DMS114 treated with DMSO at 0.1 percent for 48 hours (cell line): ENCODE measurements around the gene RAMP1.

Source experiments
- DNase-seq: peaks from one replicate; lab custom pipeline; 2025; ENCODE audit not compliant: unreplicated experiment; lab: John Stamatoyannopoulos, UW

The RAMP1 gene

DNA sequence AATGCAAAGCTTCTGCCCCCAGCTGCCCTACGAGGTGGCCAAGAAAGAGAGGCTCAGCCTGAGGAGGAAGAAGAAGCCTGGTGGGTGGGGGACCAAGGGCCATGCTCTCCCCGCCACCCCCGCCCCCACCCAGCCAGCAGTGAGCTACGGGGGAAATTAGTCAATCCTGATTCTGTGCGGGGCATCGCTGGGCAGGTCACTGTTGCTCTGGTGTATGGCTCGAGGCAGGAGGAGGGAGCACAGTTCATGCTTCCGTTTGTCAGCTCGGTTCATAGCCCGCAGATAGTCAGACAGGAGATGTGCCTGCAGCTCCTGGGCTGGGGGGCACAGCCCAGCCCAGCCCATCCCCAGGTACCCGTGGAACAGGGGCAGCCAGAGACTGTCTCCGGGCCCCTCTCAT lies 17.1 kb downstream of the RAMP1 start:
- DNase-seq = no peak

DNA sequence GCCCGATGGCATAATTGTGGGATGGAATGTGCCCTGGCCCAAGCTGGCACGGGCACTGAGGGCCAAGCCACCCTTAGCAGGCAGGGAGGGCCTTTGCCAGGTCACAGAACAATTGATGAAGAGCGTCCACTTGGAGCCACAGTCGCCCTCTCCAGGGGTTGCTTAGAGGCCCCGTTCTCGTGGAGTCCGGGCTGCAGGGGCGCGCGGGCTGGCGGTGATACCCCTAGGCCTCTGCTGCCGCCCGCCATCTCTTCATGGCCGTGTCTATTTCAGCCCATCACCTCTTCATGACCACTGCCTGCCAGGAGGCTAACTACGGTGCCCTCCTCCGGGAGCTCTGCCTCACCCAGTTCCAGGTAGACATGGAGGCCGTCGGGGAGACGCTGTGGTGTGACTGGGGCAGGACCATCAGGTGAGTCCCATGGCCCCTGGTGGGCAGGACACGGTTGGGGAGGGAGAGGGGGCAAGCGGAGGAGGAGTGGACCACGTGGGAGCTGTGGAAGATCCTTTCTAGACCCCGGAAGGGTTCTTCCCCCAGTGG lies 17.6 kb downstream of the RAMP1 start:
- DNase-seq = no peak

DNA sequence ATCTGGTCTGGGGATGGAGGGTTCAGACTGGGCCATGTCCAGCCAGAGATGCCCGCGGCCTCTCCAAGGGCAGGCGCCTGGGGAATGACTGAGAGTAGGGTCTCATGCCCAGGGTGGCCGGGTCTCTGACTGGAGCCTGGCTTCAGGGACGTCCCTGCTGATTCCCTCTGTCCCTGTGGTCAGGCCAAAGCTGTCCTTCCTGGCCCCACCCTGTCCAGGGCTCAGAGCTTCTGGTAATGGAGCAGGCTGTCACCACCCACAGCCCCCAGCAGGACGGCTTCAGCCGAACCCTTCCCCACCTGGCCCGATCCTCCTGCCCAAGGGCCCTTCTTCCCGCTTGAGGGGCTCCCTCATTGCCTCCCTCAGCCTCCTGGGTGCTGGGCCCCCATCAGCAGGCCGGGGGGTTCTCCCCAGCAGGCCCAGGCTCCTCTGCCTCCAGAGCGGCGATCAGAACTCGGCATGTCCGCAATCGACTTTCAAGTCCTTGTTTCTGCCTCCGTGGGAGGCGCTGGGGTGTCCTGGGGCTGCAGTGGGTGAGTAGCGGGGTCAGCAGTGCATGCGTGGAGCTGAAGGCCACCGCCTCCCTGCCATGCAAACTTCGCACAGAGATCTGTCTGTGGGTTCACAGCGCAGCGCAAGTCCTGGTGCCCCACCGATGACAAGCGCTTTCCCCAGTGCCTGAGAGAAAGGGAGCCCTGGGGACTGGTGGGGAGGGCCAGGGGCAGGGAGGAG lies 18.3 kb downstream of the RAMP1 start:
- no peak for DNase-seq

DNA sequence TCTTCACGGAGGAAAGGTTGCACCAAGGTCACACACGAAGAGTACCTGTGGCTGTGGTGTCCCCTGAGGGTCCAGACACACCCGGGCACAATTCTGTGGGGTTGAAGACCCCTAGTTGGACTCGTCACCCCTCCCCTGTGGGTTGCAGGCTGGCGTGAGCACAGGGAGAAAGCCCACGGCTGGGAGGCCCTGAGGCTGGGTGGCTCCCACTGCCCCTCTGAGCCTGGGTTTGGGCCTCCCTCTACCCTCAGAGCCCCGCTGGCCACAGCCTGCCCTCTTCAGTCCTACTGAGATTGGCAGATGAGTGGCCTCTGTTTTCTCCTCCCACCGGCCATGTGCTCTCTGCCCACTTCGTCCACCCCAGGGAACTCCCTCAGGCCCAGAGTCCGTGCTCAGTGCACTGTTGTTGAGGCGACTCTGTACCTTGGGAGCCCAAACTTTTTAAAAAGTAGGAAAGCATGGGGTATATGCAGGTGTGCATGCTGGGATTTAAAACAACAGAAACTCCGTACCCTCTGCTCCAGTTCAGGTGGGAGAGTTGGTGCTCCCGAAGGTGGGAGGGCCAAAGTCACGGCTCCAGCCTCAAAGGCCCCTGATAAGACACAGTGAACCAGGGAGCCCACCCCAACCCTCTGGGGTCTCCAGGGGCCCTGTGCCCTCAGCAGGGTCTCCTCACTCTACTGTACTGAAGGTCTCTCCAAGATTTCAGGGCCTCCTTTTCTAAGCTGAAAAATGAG lies 19.1 kb downstream of the RAMP1 start:
- no peak for DNase-seq

DNA sequence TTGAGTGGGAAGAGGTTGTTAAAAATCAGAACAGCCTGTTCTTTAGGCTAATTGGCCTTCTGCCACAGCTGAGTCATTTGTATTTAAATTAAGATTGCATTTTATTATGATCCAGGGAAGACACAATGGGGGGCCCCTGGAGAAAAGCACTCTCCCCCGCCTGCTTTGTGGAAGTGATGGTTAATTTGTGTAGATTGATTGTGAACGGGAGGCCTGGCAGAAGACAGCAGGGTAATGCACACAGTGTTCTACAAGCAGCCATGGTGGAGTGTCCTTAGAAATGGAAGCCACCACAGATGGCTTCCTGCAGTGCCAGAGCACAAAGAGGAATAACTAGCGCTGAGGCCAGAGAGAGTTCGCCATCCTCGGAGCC lies 19.6 kb downstream of the RAMP1 start:
- DNase-seq = no peak

DNA sequence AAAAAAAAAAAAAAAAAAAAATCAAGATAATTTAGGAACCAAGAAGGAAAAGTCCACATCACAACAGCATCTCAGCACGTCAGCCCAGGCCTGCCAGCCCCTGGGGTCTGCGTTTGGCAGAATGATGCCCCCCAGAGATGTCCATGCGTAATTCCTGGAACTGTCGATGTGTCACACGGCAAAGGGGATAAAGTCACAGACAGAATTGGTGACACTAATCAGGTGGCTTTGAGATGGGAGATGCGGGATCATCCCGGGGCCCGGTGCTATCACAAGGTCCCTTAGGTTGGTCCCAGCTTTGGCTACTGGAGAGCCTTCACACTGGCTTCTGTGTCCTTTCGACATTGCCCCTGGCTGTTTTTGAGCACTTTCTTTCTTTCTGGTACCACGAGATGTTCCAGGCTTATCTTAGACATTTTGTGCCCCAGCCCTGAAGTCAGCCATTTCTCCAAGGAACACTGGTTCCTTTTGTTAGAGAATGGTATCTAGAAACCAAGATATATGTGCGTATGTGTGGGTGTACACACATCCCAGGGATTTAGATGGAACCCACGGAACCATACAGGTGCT lies 20.7 kb downstream of the RAMP1 start:
- DNase-seq = no peak

DNA sequence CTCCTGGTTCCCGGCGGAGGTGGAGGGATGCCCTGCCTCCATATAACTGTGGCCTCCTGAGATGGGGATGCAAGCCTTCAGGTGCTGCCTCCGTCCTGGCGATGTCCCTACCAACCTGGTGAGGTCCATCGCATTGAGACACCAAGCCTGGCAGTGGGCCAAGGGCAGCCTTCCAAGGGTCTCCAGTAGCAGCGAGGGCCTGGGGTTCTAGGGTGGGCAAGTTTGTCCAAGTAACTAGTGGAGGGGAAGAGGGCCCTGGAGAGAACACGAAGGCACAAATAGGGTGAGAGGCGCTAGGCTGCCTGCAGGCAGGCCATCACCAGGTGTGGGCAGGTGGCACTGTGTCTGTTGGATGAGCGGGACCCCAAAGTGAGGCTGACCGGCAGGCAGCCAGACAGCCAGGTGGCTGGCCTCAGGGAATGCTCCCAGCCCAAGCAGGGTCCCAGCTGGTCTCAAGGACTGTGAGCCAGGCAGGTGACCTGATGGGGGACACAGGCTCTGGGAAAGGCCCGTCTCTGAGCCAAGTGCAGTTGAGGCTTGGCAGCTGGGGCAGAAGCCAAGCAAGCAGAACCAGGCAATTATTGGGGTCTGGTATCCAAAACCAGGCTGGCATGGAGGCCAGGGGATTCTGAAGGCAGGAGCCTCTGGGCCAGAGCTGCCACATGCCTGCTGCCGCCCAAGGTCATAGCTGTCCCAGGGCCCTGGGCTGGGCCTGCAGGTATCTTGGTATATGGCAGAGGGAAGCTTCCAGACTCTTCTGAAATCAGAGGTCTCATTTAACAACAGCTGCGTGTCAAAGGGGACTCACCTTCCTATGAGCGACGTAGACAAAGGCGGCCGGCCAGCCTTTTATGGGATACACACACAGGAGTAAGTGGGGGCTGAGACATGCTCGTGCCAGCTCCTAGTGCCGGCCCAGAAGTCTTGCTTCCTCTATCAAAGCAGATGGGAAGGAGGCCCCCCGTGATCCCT lies 23.4 kb downstream of the RAMP1 start:
- no peak for DNase-seq

DNA sequence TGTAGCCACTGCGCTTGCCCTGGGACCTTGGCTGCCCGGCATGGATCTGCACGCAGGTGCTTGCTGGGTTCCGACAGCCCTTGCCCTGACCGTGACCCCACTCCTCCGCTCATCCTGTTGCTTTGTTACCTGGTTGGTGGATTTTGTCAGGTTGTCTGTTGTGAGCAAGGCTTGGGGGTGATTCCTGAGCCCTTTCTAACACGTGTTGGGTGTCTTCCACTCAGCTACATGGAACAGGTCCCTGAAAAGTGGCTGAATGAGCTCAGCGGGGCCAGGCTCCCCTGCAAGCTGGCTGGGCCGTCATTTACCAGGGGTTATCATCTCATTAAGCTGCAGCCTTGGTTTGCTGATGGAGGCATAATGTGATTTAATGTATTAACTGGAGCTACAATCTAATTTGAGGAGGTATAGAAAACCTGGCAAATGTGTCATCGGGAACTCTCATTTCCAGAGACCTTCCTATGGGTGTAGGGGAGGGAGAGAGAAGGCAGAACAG lies 24.6 kb downstream of the RAMP1 start:
- DNase-seq = no peak

DNA sequence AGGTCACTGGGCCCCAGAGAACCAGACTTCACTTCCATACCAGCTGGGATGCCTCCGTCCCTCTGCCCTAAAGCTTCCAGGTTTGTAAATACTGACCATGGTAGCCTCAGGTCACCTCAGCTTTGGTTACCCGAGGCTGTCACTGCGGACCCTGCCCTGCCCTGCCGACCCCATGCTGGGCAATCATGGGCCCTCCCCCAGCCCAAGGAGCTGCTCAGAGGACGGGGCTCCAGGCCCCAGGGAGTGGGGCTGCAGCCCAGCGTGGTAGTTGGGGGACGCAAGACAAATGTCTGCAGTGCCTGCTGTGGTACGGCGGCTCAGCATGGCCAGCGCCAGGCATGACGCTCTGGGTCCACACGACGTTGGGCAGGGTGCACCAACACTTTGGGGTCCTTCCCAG lies 25.3 kb downstream of the RAMP1 start:
- DNase-seq = no peak

DNA sequence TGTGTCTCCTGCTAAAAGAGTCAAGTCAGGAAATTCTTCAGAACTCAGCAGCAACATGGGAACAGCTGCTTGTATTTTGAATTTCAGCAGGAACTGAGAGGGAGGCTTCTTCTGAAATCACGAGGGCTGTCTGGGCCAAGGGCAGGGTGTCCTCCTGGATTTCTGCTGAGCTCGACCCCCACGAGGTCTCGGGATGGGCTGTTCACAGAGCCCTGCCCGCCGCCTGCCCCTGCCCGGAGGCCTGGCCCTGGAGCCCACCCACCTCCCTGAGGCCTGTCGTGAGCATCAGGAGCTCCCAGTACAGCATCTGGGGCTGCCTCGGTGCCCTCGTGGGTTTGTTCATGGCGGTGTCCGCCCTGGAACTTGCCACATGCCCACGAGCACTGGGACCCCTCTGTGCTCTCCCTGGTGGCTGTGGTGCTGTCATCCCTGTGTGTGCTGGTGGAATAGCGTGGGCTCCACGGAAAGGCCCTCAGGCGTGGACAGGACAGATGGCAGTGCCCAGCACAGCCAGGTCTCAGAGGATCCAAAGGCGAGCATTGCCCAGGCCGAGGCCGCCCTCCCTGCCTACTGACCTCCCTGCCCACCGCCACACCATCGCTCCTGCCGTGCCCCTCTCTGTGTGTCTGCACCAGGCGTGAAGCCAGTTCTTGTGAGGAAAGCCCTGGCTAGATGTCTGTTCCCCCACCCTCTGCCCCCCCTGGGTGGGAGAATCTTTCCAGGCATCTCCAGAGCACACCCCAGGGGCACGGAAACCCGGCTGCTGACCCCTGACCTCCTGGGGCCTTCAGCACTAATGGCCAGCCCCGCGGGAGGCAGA lies 25.9 kb downstream of the RAMP1 start:
- DNase-seq = no peak

DNA sequence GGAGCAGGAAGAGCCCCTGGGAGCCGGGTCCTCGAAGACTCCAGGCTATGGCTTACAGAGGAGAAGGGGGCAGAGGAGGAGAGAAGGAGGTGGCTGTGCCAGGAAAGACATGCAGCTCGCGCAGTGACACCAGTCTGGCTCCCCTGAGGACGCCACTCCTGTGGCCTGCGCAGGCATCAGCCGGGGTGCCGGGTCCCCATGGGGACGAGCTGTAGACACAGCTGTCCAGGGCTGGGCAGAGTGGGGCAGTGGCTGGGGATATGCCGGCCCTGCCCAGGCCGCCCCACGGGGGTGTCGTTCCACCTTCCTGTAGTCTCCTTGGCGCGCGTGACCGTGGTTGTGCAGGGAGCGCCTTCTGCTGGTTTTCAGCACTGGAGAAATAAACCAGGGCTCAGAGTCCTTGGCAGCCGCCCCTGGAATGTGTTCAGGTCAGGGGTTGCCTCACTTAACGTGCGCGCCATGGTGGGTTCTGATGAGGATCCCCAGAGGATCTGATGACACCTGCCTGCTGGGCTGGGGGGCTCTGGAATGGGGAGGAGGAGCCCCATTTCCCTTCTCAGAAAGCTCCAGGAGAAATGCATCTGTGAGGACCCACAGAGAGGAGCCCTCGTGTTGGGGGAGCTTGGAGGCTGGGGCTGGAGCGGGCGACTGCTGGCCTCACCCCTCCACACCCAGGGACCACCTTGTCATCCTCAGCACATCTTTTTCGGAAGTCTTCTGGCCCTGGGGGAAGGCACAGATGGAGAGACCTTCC lies 26.7 kb downstream of the RAMP1 start:
- DNase-seq = no peak

DNA sequence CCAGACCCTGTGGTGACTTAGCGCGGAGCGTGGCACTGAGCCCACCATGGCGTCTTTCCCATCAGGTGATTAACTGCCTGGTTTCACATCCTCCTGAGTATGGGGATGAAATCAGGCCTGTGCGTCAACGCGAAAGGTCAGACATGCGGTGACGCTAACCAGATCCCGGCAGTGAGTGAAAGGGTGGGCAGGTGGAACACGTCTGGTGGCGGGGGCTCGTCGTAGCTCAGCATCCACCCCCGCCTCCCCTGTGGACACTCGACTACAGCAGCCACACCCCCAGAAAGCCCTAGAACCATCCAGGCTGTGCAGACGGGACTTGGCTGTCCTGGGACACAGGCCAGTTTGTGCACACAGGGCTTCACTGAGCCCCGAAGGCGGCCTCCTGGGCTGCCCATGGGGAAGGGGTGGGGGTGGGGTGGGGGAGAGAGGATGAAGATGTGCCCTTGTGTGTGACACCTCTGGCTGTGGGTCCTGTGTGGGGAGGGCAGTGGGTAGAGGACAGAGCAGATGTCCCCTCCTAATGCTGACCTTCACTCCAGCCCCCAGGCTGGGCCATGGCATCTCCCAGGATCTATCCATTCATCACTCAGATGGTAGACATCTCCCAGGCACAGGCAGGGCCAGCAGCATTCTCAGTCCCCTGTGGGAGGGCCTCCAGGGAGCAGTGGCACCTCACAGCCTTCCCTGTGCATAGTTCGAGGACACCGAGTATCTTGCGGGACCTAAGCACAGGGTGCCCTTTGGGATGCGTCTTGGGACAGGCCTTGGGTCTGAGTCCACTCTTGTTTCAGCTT lies 27.5 kb downstream of the RAMP1 start:
- DNase-seq = no peak

DNA sequence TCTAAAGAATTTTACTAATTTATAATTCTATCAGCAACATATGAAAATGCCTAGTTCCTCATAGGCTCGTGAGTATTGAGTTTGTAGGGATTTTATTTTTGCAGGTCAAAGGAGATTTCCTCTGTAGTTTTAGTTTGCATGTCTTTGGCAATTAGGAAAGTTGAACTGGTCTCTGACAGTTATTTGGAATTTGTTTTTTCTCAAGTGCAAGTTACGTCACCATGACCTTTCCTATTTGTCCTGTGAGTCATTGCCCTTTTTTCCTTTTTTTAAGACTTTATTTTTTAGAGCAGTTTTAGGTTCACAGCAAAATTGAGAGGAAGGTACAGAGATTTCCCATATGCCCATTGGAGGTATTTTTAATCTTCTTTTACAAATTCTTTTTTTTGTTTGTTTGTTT lies 29.0 kb downstream of the RAMP1 start:
- DNase-seq = no peak

DNA sequence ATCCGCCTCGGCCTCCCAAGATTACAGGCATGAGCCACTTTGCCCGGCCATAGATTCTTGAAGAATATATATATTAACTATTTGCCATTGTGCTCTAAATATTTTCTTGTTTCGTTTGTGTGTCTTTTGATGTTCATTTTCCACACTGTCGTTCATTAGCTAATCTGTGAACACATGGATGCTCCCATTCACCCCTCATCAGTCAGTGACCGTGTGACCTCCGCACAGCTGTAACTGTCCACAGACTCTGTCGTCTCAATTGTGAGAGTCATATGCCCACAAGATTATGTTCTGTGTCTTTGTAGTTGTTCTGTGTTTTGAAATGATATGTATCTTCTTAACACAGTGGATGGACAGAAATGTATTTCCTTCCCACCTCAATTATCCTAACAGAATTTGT lies 29.6 kb downstream of the RAMP1 start:
- no peak for DNase-seq

DNA sequence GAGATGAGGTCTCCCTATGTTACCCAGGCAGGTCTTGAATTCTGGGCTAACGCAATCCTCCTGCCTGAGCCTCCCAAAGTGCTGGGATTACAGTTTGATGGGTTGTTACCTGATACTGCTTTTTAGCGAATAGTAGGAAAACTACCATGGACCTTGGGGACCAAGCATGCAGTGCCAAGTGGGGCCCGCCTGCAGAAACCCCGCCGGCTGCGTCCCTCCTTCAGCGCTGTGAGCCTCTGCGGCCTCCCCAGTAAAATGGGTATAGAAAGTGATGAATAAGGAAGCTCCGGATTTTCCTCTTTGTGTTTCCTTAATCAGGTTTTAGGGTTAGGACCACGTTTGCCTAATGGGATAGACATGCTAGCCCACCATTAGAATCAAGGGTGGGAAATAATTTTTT lies 30.4 kb downstream of the RAMP1 start:
- DNase-seq = no peak

DNA sequence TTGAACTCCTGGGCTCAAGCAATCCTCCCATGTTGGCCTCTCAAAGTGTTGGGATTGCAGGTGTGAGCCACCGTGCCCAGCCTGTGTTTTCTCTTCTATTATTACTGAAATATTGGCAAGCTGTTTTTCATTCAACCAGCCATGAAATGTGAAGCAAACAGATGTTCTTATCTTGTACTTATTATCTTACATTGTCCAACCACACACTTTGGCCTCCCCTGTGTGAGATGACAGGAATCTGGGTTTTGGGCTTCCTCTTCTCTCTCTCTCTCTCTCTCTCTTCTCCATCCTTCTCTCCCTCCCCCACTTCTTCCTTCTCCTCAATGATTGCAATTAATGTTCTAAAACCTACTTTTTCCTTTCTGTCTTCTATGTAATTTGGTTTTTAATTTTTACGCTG lies 33.1 kb downstream of the RAMP1 start:
- DNase-seq = no peak

DNA sequence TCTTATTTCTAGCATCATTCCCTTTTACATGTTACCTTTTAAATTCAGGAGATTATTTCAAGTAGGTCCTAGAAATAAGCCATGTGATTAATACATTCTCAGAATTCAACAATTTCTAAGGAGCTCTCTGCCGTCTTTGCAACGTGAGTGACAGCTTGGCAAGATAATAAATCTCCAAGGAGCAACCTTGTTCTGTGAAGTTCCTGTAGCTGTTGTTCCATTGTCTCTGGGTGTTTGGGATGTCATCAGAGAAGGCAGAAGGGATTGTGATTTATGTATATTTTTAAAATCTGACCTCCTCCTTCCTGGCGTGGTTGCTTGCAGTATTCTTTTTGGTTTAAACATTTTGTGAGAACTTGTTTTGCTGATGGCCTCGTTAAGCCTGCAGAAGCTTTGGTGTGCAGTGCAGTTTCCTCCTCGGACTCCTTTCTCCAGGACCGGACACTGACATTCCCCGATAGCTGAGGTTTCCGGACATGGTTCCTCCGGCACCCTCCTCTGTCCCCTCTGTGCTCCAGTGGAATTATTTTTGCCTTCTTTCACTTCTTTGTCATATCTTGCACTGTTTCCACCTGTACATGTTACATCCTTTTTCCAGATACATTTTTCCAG lies 33.7 kb downstream of the RAMP1 start:
- DNase-seq = no peak

DNA sequence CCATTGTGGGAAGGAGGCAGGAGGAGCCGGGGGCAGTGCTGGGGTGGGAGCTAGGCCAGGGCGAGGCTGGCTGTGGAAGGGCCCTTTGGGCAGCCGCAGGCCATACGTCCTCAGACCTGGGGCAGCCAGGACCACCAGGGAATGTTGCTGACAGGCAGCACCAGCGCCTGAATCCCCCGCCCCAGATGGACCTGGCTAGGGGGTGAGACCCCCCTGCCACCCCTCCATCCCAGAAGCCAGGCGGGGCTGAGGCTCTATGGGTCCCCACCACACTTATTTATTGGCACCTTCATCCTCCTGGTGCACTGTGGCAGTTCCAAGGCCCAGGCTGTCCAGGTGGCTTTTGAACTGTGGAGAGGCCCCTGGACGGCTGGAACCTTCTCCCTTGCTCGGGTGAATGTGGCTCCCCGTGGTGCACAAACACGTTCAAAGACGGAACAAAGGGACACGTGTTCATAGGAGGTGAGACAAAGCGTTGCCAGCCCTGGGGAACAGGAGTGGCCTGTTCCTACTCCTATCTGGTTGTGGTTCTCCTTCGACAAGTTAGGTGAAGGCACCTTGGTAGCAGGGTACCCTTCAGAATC lies 35.1 kb downstream of the RAMP1 start:
- DNase-seq = no peak
